Gastrocnemius medialis (tissue), 4 donors: ENCODE measurements around the gene KLHL29. TPM values are rescaled to one million over a fixed set of nuclear protein-coding genes. Genes with fewer than 3 reads are reported as not detected.

ENCODE experiments used
- ATAC-seq, 2 donors: fragments of 150-250 bp; one replicate each; pipeline ENCODE4 v1.9.1; 2016
- DNase-seq, 2 donors: peaks; one replicate each; pipeline ENCODE4 v3.0.0-alpha.2; 2019
- H3K27ac ChIP-seq, 4 donors: fragments of 200-600 bp; sonication (generic); 1 replicate in 1 of 4; 2 replicates in 3 of 4; pipeline ENCODE4 v1.5.1; 2016 to 2018; ENCODE audit warnings: mild to moderate bottlenecking in 2 of 4, moderate library complexity in 1 of 4
- H3K27me3 ChIP-seq, 3 donors: fragments of 200-600 bp; sonication (generic) in 2 of 3; 1 replicate in 1 of 3; 2 replicates in 2 of 3; pipeline versions ENCODE4 v1.5.1 to v1.6.0; 2016 to 2019; ENCODE audit warnings: mild to moderate bottlenecking in 1 of 3, moderate library complexity in 1 of 3
- H3K36me3 ChIP-seq, 2 donors: fragments of 200-600 bp; sonication (generic) in 1 of 2; one replicate each; pipeline ENCODE4 v1.5.1; 2017 to 2018
- H3K4me1 ChIP-seq, 2 donors: fragments of 200-600 bp; sonication (generic) in 1 of 2; one replicate each; pipeline ENCODE4 v1.5.1; 2016 to 2017; ENCODE audit warnings: mild to moderate bottlenecking in 2 of 2
- H3K4me3 ChIP-seq, 4 donors: fragments of 200-600 bp; sonication (generic) in 3 of 4; 1 replicate in 1 of 4; 2 replicates in 3 of 4; pipeline ENCODE4 v1.5.1; 2016 to 2019; ENCODE audit warnings: mild to moderate bottlenecking in 2 of 4
- H3K9me3 ChIP-seq, 3 donors: fragments of 200-600 bp; sonication (generic) in 2 of 3; 1 replicate in 1 of 3; 2 replicates in 2 of 3; pipeline ENCODE4 v1.5.1; 2016 to 2019
- CTCF ChIP-seq, 5 experiments: fragments of 450-650 bp in 3 of 5; fragments of 200-600 bp in 2 of 5; sonication (generic) in 2 of 5; IDR thresholded peaks in 4 of 5; conservative IDR thresholded peaks in 1 of 5; 1 replicate in 4 of 5; 2 replicates in 1 of 5; pipeline ENCODE4 v1.5.1; 2016 to 2019; ENCODE audit warnings: antibody characterized with exemption in 5 of 5, mild to moderate bottlenecking in 3 of 5, moderate library complexity in 3 of 5
- POLR2A ChIP-seq, 2 donors: fragments of 450-650 bp; IDR thresholded peaks; one replicate each; pipeline ENCODE4 v1.6.1; 2017; ENCODE audit warnings: antibody characterized with exemption in 2 of 2, mild to moderate bottlenecking in 2 of 2, moderate library complexity in 2 of 2
- in situ Hi-C, 4 donors: fragments of 200-750 bp; cut with MboI; loops; one replicate each; pipeline versions ENCODE4 v1.15.0 to v1.8.0; 2017; ENCODE audit warnings: low sequenced_read_pairs in 4 of 4
- intact Hi-C: fragments of 100-400 bp; cut with DNase I; formaldehyde crosslinking; loops from one replicate; pipeline ENCODE4 v1.15.1; 2023; ENCODE audit warnings: low total_unique reads
- total RNA-seq, 4 donors: library from RNA; depleted of rRNA; stranded (reverse); fragments of >200 nt; gene quantifications; one replicate each; pipeline versions ENCODE4 v1.1.0 to v1.2.3, GENCODE V29; 2016

The KLHL29 gene
- total RNA-seq, 4 donors from 2014 or later: 4.3 to 24.9 (median 8.7) TPM

- H3K36me3 ChIP-seq: peaks cover 0 to 13% of the 10 kb centered on the region in 2 donors
- H3K9me3 ChIP-seq: no peaks in the 10 kb centered on the region
- H3K27ac ChIP-seq: no peak overlapping the region
- intact Hi-C loops: no loop called here
- DNase-seq (no peak), ATAC-seq (no peak)
- TF ChIP-seq POLR2A (IDR thresholded peaks at IDR 0.05) (no peak), CTCF (IDR thresholded peaks at IDR 0.05 in 4 of 5, conservative IDR thresholded peaks at IDR 0.05 in 1 of 5) (no peak)
- H3K4me1 ChIP-seq: peaks cover 0 to 9% of the 10 kb centered on the region in 2 donors
- H3K27me3 ChIP-seq: no peaks in the 10 kb centered on the region
- in situ Hi-C loops: no loop called here
- no peak overlapping the region for H3K4me3 ChIP-seq
Observed at GRCh38 chr2:23686405-23687029, 301.5 kb downstream of the KLHL29 start.

GRCh38 chr2:23687214-23687613 lies 302.2 kb downstream of the KLHL29 start:
- in situ Hi-C loops: no loop called here
- no peak for ATAC-seq
- intact Hi-C loops: no loop called here

GRCh38 chr2:23687713-23688112 lies 302.7 kb downstream of the KLHL29 start:
- intact Hi-C loops (no loop called here), in situ Hi-C loops (no loop called here)
- DNase-seq (no peak), ATAC-seq (no peak)
- Histone ChIP-seq H3K9me3 (no peaks in the 10 kb centered on the region), H3K4me3 (no peak overlapping the region), H3K36me3 (peaks cover 0 to 13% of the 10 kb centered on the region in 2 donors), H3K4me1 (peaks cover 0 to 9% of the 10 kb centered on the region in 2 donors), H3K27ac (no peak overlapping the region), H3K27me3 (no peaks in the 10 kb centered on the region)
- TF ChIP-seq POLR2A (IDR thresholded peaks at IDR 0.05) (no peak), CTCF (IDR thresholded peaks at IDR 0.05 in 4 of 5, conservative IDR thresholded peaks at IDR 0.05 in 1 of 5) (no peak)

More at GRCh38 chr2:23687214-23687613, 302.2 kb downstream of the KLHL29 start:
- H3K4me1 ChIP-seq: peaks cover 0 to 9% of the 10 kb centered on the region in 2 donors
- TF ChIP-seq POLR2A (IDR thresholded peaks at IDR 0.05) (no peak), CTCF (IDR thresholded peaks at IDR 0.05 in 4 of 5, conservative IDR thresholded peaks at IDR 0.05 in 1 of 5) (no peak)
- no peaks in the 10 kb centered on the region for H3K27me3 ChIP-seq
- DNase-seq: no peak
- no peak overlapping the region for H3K27ac ChIP-seq
- H3K9me3 ChIP-seq: no peaks in the 10 kb centered on the region
- no peak overlapping the region for H3K4me3 ChIP-seq
- H3K36me3 ChIP-seq: peaks cover 0 to 13% of the 10 kb centered on the region in 2 donors

- Histone ChIP-seq H3K36me3 (peaks cover 0 to 13% of the 10 kb centered on the region in 2 donors), H3K27ac (peak overlapping the region in 1 of 4 donors; percentile 78), H3K4me3 (no peak overlapping the region), H3K27me3 (no peaks in the 10 kb centered on the region), H3K4me1 (peaks cover 0 to 9% of the 10 kb centered on the region in 2 donors), H3K9me3 (no peaks in the 10 kb centered on the region)
- DNase-seq (no peak), ATAC-seq (no peak)
- intact Hi-C loops: no loop called here
- TF ChIP-seq CTCF (IDR thresholded peaks at IDR 0.05 in 4 of 5, conservative IDR thresholded peaks at IDR 0.05 in 1 of 5) (no peak), POLR2A (IDR thresholded peaks at IDR 0.05) (no peak)
- in situ Hi-C loops: no loop called here
Observed at GRCh38 chr2:23688486-23689130, 303.6 kb downstream of the KLHL29 start.
